ENCODE data around the gene VIL1.

- TF ChIP-seq CTCF (IDR thresholded peaks at IDR 0.05), result no peak
- no peak for TF ChIP-seq POLR2A (IDR thresholded peaks at IDR 0.05)
Measured at GRCh38 chr2:218434456-218434855, 15.5 kb downstream of the VIL1 start.
